ENCODE measurements around the gene B4GALT5.

DNA sequence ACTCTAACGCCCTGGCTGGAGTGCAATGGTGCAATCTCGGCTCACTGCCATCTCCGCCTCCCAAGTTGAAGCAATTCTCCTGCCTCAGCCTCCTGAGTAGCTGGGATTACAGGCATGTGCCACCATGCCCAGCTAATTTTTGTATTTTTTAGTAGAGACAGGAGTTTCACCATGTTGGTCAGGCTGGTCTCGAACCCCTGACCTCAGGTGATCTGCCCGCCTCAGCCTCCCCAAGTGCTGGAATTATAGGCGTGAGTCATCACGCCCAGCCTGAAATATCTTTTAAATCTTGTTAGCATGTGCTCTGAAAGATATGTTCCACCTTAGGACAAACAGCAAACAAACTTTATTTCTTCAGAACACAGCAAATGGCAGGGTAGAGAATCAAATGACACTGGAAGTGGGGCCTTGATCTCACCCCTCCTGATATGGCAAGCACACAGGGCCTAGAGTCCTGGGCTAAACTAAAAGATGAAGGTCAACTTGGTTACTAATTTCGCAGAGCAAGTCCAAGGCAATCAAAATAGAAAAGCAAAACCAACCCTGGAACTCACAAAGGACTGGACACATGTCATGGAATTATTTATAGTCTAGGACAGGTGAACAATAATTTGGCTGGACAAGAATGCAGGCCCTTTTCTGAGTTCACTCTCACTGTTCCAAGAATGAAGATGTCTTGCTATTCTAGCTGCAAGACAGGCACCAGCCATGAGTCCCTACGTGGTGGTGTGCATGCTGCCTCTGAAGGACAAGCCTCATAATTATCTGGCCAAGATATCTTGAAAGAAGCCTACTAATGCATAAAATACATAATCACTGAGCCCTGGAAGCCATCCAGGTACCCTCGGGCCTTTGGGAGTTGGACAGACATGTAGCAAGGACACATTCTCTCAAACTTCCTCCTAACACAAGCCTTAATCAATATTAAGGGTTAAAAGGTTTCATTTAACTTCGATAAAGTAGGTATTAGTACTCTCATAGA lies 35.6 kb downstream of the B4GALT5 start:
- TF ChIP-seq EZH2 (IDR thresholded peaks at IDR 0.05): no peak
- no peak for TF ChIP-seq POLR2AphosphoS5 (IDR thresholded peaks at IDR 0.05; ENCODE audit: borderline replicate concordance, low read depth, low read length)
- TF ChIP-seq FOXP2 (optimal IDR thresholded peaks at IDR 0.05; ENCODE audit: control extremely low read depth, extremely low read length, insufficient read depth): no peak
